PC-3 (cell line): ENCODE data around the gene CCDC187. TPM values are rescaled to one million over a fixed set of nuclear protein-coding genes. Genes with fewer than 3 reads are reported as not detected.

Experiments
- ATAC-seq: fragments of 200-7000 bp; cut with Tn5 transposase; 2 replicates; pipeline ENCODE4 v1.9.1; 2020; ENCODE audit warnings: mild to moderate bottlenecking, moderate library complexity
- BruUV-seq: library from RNA; stranded (reverse); fragments of 400-500 nt; replicated peaks from 2 replicates; lab custom pipeline; 2021; lab: Mats Ljungman, UMichigan
- CTCF ChIA-PET: fragments of 300-600 bp; sonication (Branson Sonifier 250); formaldehyde crosslinking; loops from one replicate; lab custom pipeline; 2022; ENCODE audit warnings: antibody characterized with exemption; lab: Charles Lee
- POLR2A ChIA-PET: fragments of 300-600 bp; sonication (Branson Sonifier 250); formaldehyde crosslinking; loops from one replicate; lab custom pipeline; 2022; ENCODE audit warnings: antibody characterized with exemption; ENCODE audit not compliant: unreplicated experiment; lab: Charles Lee
- DNase-seq: peaks from one replicate; pipeline ENCODE4 v3.0.0-alpha.2; 2015
- H2AFZ ChIP-seq: fragments of 300-600 bp; sonication (generic); 2 replicates; pipeline ENCODE4 v1.6.0; 2016; ENCODE audit warnings: antibody characterized with exemption, low read length
- H3F3A ChIP-seq: fragments of 300-600 bp; sonication (generic); one replicate; pipeline ENCODE4 v1.6.0; 2017; ENCODE audit warnings: antibody characterized with exemption, low read length, control low read depth, mild to moderate bottlenecking; ENCODE audit not compliant: unreplicated experiment
- H3K27ac ChIP-seq: fragments of 300-600 bp; sonication (generic); 2 replicates; pipeline ENCODE4 v1.5.1; 2016; ENCODE audit warnings: mild to moderate bottlenecking, low read length
- H3K27me3 ChIP-seq: fragments of 300-600 bp; sonication (generic); 2 replicates; pipeline ENCODE4 v1.6.1; 2016; ENCODE audit warnings: low read length, mixed read lengths
- H3K36me3 ChIP-seq: fragments of 300-600 bp; sonication (generic); 2 replicates; pipeline ENCODE4 v1.6.1; 2016; ENCODE audit warnings: low read depth, mixed run types, low read length, mixed read lengths
- H3K4me1 ChIP-seq: fragments of 300-600 bp; sonication (generic); 2 replicates; pipeline ENCODE4 v1.5.1; 2016; ENCODE audit warnings: low read length; ENCODE audit not compliant: insufficient read depth
- H3K4me2 ChIP-seq: fragments of 300-600 bp; sonication (generic); 2 replicates; pipeline ENCODE4 v1.6.0; 2016; ENCODE audit warnings: low read length
- H3K4me3 ChIP-seq: fragments of 300-600 bp; sonication (generic); 2 replicates; pipeline ENCODE4 v1.5.1; 2016; ENCODE audit warnings: mild to moderate bottlenecking, low read length, mixed read lengths
- H3K79me2 ChIP-seq: fragments of 300-600 bp; sonication (generic); 2 replicates; pipeline ENCODE4 v1.6.1; 2017; ENCODE audit warnings: low read length, mixed read lengths
- H3K9ac ChIP-seq: fragments of 300-600 bp; sonication (generic); 2 replicates; pipeline ENCODE4 v1.6.0; 2016; ENCODE audit warnings: mild to moderate bottlenecking, low read length
- H3K9me2 ChIP-seq: fragments of 300-600 bp; sonication (generic); replicated peaks from 2 replicates; pipeline ENCODE4 v1.6.1; 2016; ENCODE audit warnings: mixed run types, low read length, mixed read lengths
- H3K9me3 ChIP-seq: fragments of 300-600 bp; sonication (generic); 2 replicates; pipeline ENCODE4 v1.6.1; 2016; ENCODE audit warnings: low read length, mixed read lengths
- H4K20me1 ChIP-seq: fragments of 300-600 bp; sonication (generic); 2 replicates; pipeline ENCODE4 v1.6.1; 2016; ENCODE audit warnings: low read length, mixed read lengths
- CTCF ChIP-seq: fragments of 300-600 bp; sonication (generic); conservative IDR thresholded peaks from 2 replicates; pipeline ENCODE4 v1.5.1; 2017; ENCODE audit warnings: antibody characterized with exemption, low read depth, mild to moderate bottlenecking, low read length
- EZH2 ChIP-seq: fragments of 300-600 bp; sonication (generic); IDR thresholded peaks from one replicate; pipeline ENCODE4 v1.6.1; 2017; ENCODE audit warnings: antibody characterized with exemption, mild to moderate bottlenecking, low read length; ENCODE audit not compliant: unreplicated experiment
- EZH2phosphoT487 ChIP-seq: fragments of 300-600 bp; sonication (generic); IDR thresholded peaks from 2 replicates; pipeline ENCODE4 v1.6.1; 2018; ENCODE audit warnings: mild to moderate bottlenecking, antibody characterized with exemption, low read length, borderline replicate concordance
- intact Hi-C: fragments of 100-400 bp; cut with micrococcal nuclease; formaldehyde crosslinking; loops from 2 replicates; pipeline ENCODE4 v1.9.0; 2023
- total RNA-seq: library from RNA; depleted of rRNA; stranded (reverse); fragments of >200 nt; gene quantifications from 2 replicates; pipeline ENCODE4 v1.2.3, GENCODE V29; 2014

Gene CCDC187
- total RNA-seq, 1 experiment from 2014 or later = 0.04 TPM

GRCh38 chr9:136250676-136251075 is 53.2 kb downstream of the CCDC187 start:
- Histone ChIP-seq H3F3A (no peaks in the 10 kb centered on the region), H3K79me2 (no peaks in the 10 kb centered on the region), H3K27me3 (no peaks in the 10 kb centered on the region), H3K4me2 (no peak overlapping the region), H3K9me2 (no peaks in the 10 kb centered on the region), H3K9ac (no peak overlapping the region), H3K27ac (no peak overlapping the region), H3K9me3 (no peaks in the 10 kb centered on the region), H4K20me1 (no peaks in the 10 kb centered on the region), H3K4me1 (peaks cover 4% of the 10 kb centered on the region; the same call in 1 of the 2 replicates), H3K36me3 (no peaks in the 10 kb centered on the region), H2AFZ (no peak overlapping the region), H3K4me3 (no peak overlapping the region)
- no peak for TF ChIP-seq CTCF
- ChIA-PET POLR2A (no interaction called here), CTCF (no interaction called here)
- ATAC-seq (no peak), DNase-seq (no peak)
- no TSS peak for BruUV-seq
- intact Hi-C loops = no loop called here

GRCh38 chr9:136249877-136250559 is 53.9 kb downstream of the CCDC187 start:
- H3K27ac ChIP-seq = no peak overlapping the region
- DNase-seq (no peak), ATAC-seq (no peak)
- no peaks in the 10 kb centered on the region for H3K36me3 ChIP-seq
- H3K9me3 ChIP-seq = no peaks in the 10 kb centered on the region
- H3K4me3 ChIP-seq = no peak overlapping the region
- H3K9me2 ChIP-seq = no peaks in the 10 kb centered on the region
- H3F3A ChIP-seq = no peaks in the 10 kb centered on the region
- BruUV-seq = no TSS peak
- no peak overlapping the region for H3K9ac ChIP-seq
- no peak overlapping the region for H3K4me2 ChIP-seq
- ChIA-PET CTCF (no interaction called here), POLR2A (no interaction called here)
- no peak overlapping the region for H2AFZ ChIP-seq
- no peak for TF ChIP-seq EZH2
- H4K20me1 ChIP-seq = no peaks in the 10 kb centered on the region
- H3K27me3 ChIP-seq = no peaks in the 10 kb centered on the region
- H3K4me1 ChIP-seq = peaks cover 4% of the 10 kb centered on the region; the same call in 1 of the 2 replicates
- intact Hi-C loops = no loop called here
- peaks cover 3% of the 10 kb centered on the region for H3K79me2 ChIP-seq

- CTCF ChIA-PET = no interaction called here
- intact Hi-C loops = no loop called here
- H3K79me2 ChIP-seq = peaks cover 11% of the 10 kb centered on the region
- no peak overlapping the region for H3K4me3 ChIP-seq
- H4K20me1 ChIP-seq = 0 out of 2 replicates have a peak, but pooled peaks cover 3% of the 10 kb centered on the region
- H3K36me3 ChIP-seq = no peaks in the 10 kb centered on the region
- H3K9ac ChIP-seq = no peak overlapping the region
- H3K27ac ChIP-seq = no peak overlapping the region
- H3K27me3 ChIP-seq = no peaks in the 10 kb centered on the region
- no peaks in the 10 kb centered on the region for H3K9me2 ChIP-seq
- ATAC-seq (no peak), DNase-seq (no peak)
- peaks cover 10% of the 10 kb centered on the region for H3K4me1 ChIP-seq
- H3F3A ChIP-seq = no peaks in the 10 kb centered on the region
- TF ChIP-seq EZH2phosphoT487 (no peak), CTCF (no peak), EZH2 (no peak)
- POLR2A ChIA-PET = no interaction called here
- no peak overlapping the region for H3K4me2 ChIP-seq
- H3K9me3 ChIP-seq = no peaks in the 10 kb centered on the region
- no peak overlapping the region for H2AFZ ChIP-seq
- no TSS peak for BruUV-seq
These were observed 54.7 kb downstream of the CCDC187 start for GRCh38 chr9:136248951-136249876.
